ENCODE measurements around the gene SCD.

Gene SCD

GRCh38 chr10:100362570-100363496 is 15.8 kb downstream of the SCD start:
- Histone ChIP-seq H3K9me3 (ENCODE audit: control insufficient read depth, low read length) (no peaks in the 10 kb centered on the region), H3K9ac (no peak overlapping the region), H3K4me1 (peaks cover 35% of the 10 kb centered on the region), H3K27me3 (ENCODE audit: control insufficient read depth, insufficient read depth, low read length) (no peaks in the 10 kb centered on the region), H3K4me2 (ENCODE audit: low read length) (no peak overlapping the region), H2AFZ (peak overlapping the region; percentile 67), H3K36me3 (ENCODE audit: control insufficient read depth, insufficient read depth, low read length) (no peaks in the 10 kb centered on the region), H3K4me3 (ENCODE audit: low read depth, low read length) (no peak overlapping the region), H3K27ac (peak overlapping the region; percentile 75), H3K79me2 (no peaks in the 10 kb centered on the region)
- TF ChIP-seq CTCF (IDR thresholded peaks at IDR 0.05): no peak

GRCh38 chr10:100364175-100364574 is 17.1 kb downstream of the SCD start:
- H3K4me2 ChIP-seq (ENCODE audit: low read length): no peak overlapping the region
- H2AFZ ChIP-seq: no peak overlapping the region
- H3K27me3 ChIP-seq (ENCODE audit: control insufficient read depth, insufficient read depth, low read length): no peaks in the 10 kb centered on the region
- H3K36me3 ChIP-seq (ENCODE audit: control insufficient read depth, insufficient read depth, low read length): no peaks in the 10 kb centered on the region
- peaks cover 35% of the 10 kb centered on the region for H3K4me1 ChIP-seq
- H3K9me3 ChIP-seq (ENCODE audit: control insufficient read depth, low read length): no peaks in the 10 kb centered on the region
- no peak for TF ChIP-seq CTCF (IDR thresholded peaks at IDR 0.05)
- H3K4me3 ChIP-seq (ENCODE audit: low read depth, low read length): no peak overlapping the region
- no peaks in the 10 kb centered on the region for H3K79me2 ChIP-seq
- H3K27ac ChIP-seq: peak overlapping the region; percentile 75
- H3K9ac ChIP-seq: no peak overlapping the region

- Histone ChIP-seq H3K4me3 (ENCODE audit: low read depth, low read length) (no peak overlapping the region), H2AFZ (peak overlapping the region; percentile 50), H3K4me2 (ENCODE audit: low read length) (peak overlapping the region; percentile 5), H3K79me2 (no peaks in the 10 kb centered on the region), H3K4me1 (peaks cover 32% of the 10 kb centered on the region), H3K27ac (peak overlapping the region; percentile 75), H3K36me3 (ENCODE audit: control insufficient read depth, insufficient read depth, low read length) (no peaks in the 10 kb centered on the region), H3K9me3 (ENCODE audit: control insufficient read depth, low read length) (no peaks in the 10 kb centered on the region), H3K27me3 (ENCODE audit: control insufficient read depth, insufficient read depth, low read length) (no peaks in the 10 kb centered on the region), H3K9ac (no peak overlapping the region)
- no peak for TF ChIP-seq CTCF (IDR thresholded peaks at IDR 0.05)
These were observed 17.8 kb downstream of the SCD start for GRCh38 chr10:100364735-100365391.

- no peak overlapping the region for H3K9ac ChIP-seq
- H3K27me3 ChIP-seq (ENCODE audit: control insufficient read depth, insufficient read depth, low read length): no peaks in the 10 kb centered on the region
- H3K4me1 ChIP-seq: peaks cover 41% of the 10 kb centered on the region
- no peak overlapping the region for H3K27ac ChIP-seq
- no peak overlapping the region for H3K4me2 ChIP-seq (ENCODE audit: low read length)
- TF ChIP-seq CTCF (IDR thresholded peaks at IDR 0.05): no peak
- H3K9me3 ChIP-seq (ENCODE audit: control insufficient read depth, low read length): no peaks in the 10 kb centered on the region
- H3K79me2 ChIP-seq: no peaks in the 10 kb centered on the region
- no peaks in the 10 kb centered on the region for H3K36me3 ChIP-seq (ENCODE audit: control insufficient read depth, insufficient read depth, low read length)
- no peak overlapping the region for H3K4me3 ChIP-seq (ENCODE audit: low read depth, low read length)
- H2AFZ ChIP-seq: no peak overlapping the region
These were observed 21.7 kb downstream of the SCD start for GRCh38 chr10:100368721-100369120.

All from parathyroid adenoma (tissue), 2 donors.